Smooth muscle cell (in vitro differentiated cells): Measurements from ENCODE around the gene PPFIA4. TPM values are rescaled to one million over a fixed set of nuclear protein-coding genes. Genes with fewer than 3 reads are reported as not detected.

Experiments used
- DNase-seq: peaks from one replicate; lab custom pipeline; 2025; ENCODE audit not compliant: unreplicated experiment; lab: John Stamatoyannopoulos, UW
- H2AFZ ChIP-seq: fragments of 200-600 bp; sonication (generic); 2 replicates; pipeline ENCODE4 v1.6.0; 2016; ENCODE audit warnings: antibody characterized with exemption, low read depth, mild to moderate bottlenecking
- H3F3A ChIP-seq: fragments of 200-600 bp; sonication (generic); 2 replicates; pipeline ENCODE4 v1.6.0; 2017; ENCODE audit warnings: antibody characterized with exemption, low read depth
- H3K27ac ChIP-seq: fragments of 200-600 bp; sonication (generic); 2 replicates; pipeline ENCODE4 v1.5.1; 2016; ENCODE audit warnings: low read depth, mild to moderate bottlenecking
- H3K27me3 ChIP-seq: fragments of 200-600 bp; sonication (generic); 2 replicates; pipeline ENCODE4 v1.6.1; 2016; ENCODE audit warnings: low read depth, mild to moderate bottlenecking
- H3K36me3 ChIP-seq: fragments of 200-600 bp; sonication (generic); 2 replicates; pipeline ENCODE4 v1.5.1; 2016; ENCODE audit warnings: low read depth
- H3K4me1 ChIP-seq: fragments of 200-600 bp; sonication (generic); 2 replicates; pipeline ENCODE4 v1.5.1; 2016; ENCODE audit warnings: low read depth
- H3K4me2 ChIP-seq: fragments of 200-600 bp; sonication (generic); 2 replicates; pipeline ENCODE4 v1.6.0; 2016; ENCODE audit warnings: mild to moderate bottlenecking
- H3K4me3 ChIP-seq: fragments of 200-600 bp; sonication (generic); 2 replicates; pipeline ENCODE4 v1.5.1; 2016; ENCODE audit warnings: mild to moderate bottlenecking
- H3K79me2 ChIP-seq: fragments of 200-600 bp; sonication (generic); 2 replicates; pipeline ENCODE4 v1.6.0; 2016; ENCODE audit warnings: low read depth, mild to moderate bottlenecking
- H3K9ac ChIP-seq: fragments of 200-600 bp; sonication (generic); 2 replicates; pipeline ENCODE4 v1.6.0; 2016; ENCODE audit warnings: low read depth
- H3K9me3 ChIP-seq: fragments of 200-600 bp; sonication (generic); replicated peaks from 2 replicates; pipeline ENCODE4 v1.5.1; 2016; ENCODE audit warnings: low read depth
- H4K20me1 ChIP-seq: fragments of 200-600 bp; sonication (generic); 2 replicates; pipeline ENCODE4 v1.6.0; 2016; ENCODE audit warnings: low read depth
- WGBS: methylation state at CpG from one replicate; pipeline ENCODE4 v1.1.7; 2016; ENCODE audit warnings: low lambda C conversion rate; 5-methylcytosine and 5-hydroxymethylcytosine counted together
- polyA plus RNA-seq: library from polyadenylated mRNA; unstranded; fragments of >200 nt; fragmentation: Nextera tagmentation; extraction: Ambion mirVana; gene quantifications from 2 replicates; pipeline ENCODE4 v1.2.1, GENCODE V29; 2016
- total RNA-seq: library from RNA; depleted of rRNA; stranded (reverse); fragments of >200 nt; gene quantifications from 2 replicates; pipeline ENCODE4 v1.2.3, GENCODE V29; 2014
- TF ChIP-seq, protein P1 (sequence below): fragments of 200-600 bp; sonication (generic); IDR thresholded peaks from 2 replicates; pipeline ENCODE4 v1.5.1; 2017; ENCODE audit warnings: borderline replicate concordance, mild to moderate bottlenecking, antibody characterized with exemption; ENCODE audit not compliant: insufficient read depth, poor library complexity, severe bottlenecking

The PPFIA4 gene
- total and polyA plus RNA-seq, 2 experiments from 2014 or later: 6.5 to 10.8 TPM

DNA sequence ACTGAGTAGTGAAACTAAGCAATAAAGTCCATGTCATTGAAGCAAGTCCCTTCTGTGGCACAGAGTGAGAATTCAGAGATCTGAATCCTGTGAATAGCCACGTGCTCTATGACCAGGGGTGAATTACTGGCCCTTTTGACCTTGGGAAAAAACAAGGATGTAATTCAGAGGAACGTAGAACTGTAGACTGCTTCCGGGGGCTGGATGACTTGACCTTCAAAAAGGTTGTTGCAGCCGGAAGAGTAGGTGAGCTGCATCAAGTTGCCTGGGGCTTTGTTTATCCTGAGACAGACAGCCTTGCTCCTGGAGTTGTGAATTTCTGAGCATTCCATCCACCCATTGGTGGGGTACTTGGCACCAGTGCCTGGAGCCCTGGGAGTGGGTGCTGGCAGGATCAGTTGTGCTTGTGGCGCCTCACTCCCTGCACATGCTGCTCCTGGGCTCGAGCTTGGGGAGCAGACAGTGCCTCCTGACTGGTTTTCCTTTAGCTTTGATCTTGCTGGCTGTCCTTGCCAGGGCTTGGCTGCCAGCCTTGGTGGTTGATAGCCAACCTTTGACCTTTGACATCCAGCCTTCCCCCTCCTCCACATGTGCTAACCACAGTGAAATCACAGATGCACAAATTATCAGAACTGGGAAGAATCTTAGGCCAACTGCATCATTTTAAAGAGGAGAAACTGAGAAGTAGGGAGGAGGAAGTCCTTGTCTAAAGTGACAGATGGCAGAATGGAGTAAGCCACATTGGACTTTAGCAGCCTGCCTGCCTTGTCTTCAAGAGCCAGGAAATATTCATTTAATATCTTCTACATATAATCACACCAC is 75.7 kb downstream of the PPFIA4 start:
- peaks cover 5% of the 10 kb centered on the region for H3K27me3 ChIP-seq
- DNase-seq: no peak
- no peak overlapping the region for H3K4me2 ChIP-seq
- H3K9me3 ChIP-seq: no peaks in the 10 kb centered on the region
- H3K4me3 ChIP-seq: no peak overlapping the region
- no peaks in the 10 kb centered on the region for H3F3A ChIP-seq
- H3K79me2 ChIP-seq: no peaks in the 10 kb centered on the region
- TF ChIP-seq, protein P1, sequence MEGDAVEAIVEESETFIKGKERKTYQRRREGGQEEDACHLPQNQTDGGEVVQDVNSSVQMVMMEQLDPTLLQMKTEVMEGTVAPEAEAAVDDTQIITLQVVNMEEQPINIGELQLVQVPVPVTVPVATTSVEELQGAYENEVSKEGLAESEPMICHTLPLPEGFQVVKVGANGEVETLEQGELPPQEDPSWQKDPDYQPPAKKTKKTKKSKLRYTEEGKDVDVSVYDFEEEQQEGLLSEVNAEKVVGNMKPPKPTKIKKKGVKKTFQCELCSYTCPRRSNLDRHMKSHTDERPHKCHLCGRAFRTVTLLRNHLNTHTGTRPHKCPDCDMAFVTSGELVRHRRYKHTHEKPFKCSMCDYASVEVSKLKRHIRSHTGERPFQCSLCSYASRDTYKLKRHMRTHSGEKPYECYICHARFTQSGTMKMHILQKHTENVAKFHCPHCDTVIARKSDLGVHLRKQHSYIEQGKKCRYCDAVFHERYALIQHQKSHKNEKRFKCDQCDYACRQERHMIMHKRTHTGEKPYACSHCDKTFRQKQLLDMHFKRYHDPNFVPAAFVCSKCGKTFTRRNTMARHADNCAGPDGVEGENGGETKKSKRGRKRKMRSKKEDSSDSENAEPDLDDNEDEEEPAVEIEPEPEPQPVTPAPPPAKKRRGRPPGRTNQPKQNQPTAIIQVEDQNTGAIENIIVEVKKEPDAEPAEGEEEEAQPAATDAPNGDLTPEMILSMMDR: no peak
- H3K36me3 ChIP-seq: no peaks in the 10 kb centered on the region
- no peaks in the 10 kb centered on the region for H4K20me1 ChIP-seq
- no peak overlapping the region for H3K27ac ChIP-seq
- H3K4me1 ChIP-seq: no peaks in the 10 kb centered on the region
- no peak overlapping the region for H2AFZ ChIP-seq
- 85% methylated on average over 6 of the region's 6 CpGs for WGBS
- no peak overlapping the region for H3K9ac ChIP-seq

DNA sequence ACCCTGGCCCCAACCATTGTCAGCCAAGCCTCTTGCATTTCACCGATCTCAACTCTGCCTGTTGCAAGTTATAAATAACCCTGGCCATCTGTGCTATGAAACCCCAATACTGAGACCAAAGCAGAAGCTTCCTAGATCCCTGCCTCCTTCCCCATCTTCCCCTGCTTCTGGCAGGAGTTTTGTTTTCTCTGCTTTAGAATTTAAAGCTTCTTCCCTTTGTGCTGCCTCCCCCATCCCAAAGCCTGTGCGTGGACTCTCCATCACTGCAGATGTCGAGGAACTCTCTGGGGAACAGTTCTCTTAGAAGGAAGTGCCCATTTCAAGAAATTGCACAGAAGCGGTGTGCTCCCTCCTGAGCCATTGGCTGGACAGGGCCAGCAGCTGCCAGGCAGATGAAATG is 76.9 kb downstream of the PPFIA4 start:
- H3K27ac ChIP-seq: no peak overlapping the region
- no peaks in the 10 kb centered on the region for H3K9me3 ChIP-seq
- H3F3A ChIP-seq: no peaks in the 10 kb centered on the region
- no peak overlapping the region for H2AFZ ChIP-seq
- H3K9ac ChIP-seq: no peak overlapping the region
- no peaks in the 10 kb centered on the region for H4K20me1 ChIP-seq
- no peaks in the 10 kb centered on the region for H3K79me2 ChIP-seq
- no peaks in the 10 kb centered on the region for H3K4me1 ChIP-seq
- DNase-seq: no peak
- peaks cover 17% of the 10 kb centered on the region for H3K27me3 ChIP-seq
- TF ChIP-seq, protein P1: no peak
- no peak overlapping the region for H3K4me3 ChIP-seq
- 83% methylated on average over 4 of the region's 4 CpGs for WGBS
- H3K4me2 ChIP-seq: no peak overlapping the region
- no peaks in the 10 kb centered on the region for H3K36me3 ChIP-seq

DNA sequence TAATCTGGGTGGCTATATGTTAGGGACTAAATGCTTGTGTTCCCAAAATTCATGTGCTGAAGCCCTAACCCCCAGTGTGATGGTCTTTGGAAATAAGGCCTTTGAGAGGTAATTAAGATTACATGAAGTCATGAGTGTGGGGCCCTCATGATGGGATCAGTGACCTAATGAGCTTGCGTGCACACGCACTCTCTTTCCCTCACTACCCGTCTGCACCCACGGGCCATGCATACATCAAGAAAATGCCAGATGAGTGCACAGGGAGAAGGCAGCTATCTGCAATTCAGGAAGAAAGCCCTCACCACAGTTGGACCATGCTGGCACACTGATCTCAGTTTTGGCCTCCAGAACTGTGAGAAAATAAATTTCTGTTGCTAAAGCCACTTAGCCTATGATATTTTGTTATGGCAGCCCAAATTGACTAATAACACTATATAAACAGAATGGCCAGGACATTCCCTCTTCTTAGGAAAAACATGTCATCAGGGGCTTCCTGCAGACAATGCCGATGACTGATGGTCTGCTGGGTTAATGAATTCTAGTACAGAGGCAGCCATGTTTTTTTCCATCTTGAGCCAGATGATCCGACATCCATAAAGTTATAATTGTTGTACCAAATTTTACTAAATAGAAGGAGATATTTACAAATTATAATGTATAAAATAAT is 77.7 kb downstream of the PPFIA4 start:
- WGBS: 96% methylated on average over 6 of the region's 6 CpGs
- peaks cover 25% of the 10 kb centered on the region for H3K27me3 ChIP-seq
- TF ChIP-seq, protein P1: no peak
- H2AFZ ChIP-seq: no peak overlapping the region
- H3K9ac ChIP-seq: no peak overlapping the region
- no peaks in the 10 kb centered on the region for H3K4me1 ChIP-seq
- H4K20me1 ChIP-seq: no peaks in the 10 kb centered on the region
- no peak for DNase-seq
- no peaks in the 10 kb centered on the region for H3K36me3 ChIP-seq
- no peaks in the 10 kb centered on the region for H3K9me3 ChIP-seq
- H3K4me2 ChIP-seq: no peak overlapping the region
- no peak overlapping the region for H3K27ac ChIP-seq
- no peaks in the 10 kb centered on the region for H3K79me2 ChIP-seq
- H3K4me3 ChIP-seq: no peak overlapping the region
- H3F3A ChIP-seq: no peaks in the 10 kb centered on the region
